Stimulated activated CD4-positive, alpha-beta T cell treated with anti-CD3 and anti-CD28 coated beads, Interleukin-2, amount 100 ng/mL, for 48 hours (primary cell): Measurements from ENCODE around the gene BCDIN3D.
"Not testable (repeated sequence)": the region's sequence is repeated elsewhere in the genome, so short reads cannot be mapped to it uniquely, and the experiment has no call there.

Experiments used
- DNase-seq, 2 donors: peaks; one replicate each; pipeline ENCODE4 v3.0.0-alpha.2; 2020

The BCDIN3D gene

GRCh38 chr12:49855890-49856289 is 13.0 kb upstream of the BCDIN3D start:
- not testable (repeated sequence) for DNase-seq

DNA sequence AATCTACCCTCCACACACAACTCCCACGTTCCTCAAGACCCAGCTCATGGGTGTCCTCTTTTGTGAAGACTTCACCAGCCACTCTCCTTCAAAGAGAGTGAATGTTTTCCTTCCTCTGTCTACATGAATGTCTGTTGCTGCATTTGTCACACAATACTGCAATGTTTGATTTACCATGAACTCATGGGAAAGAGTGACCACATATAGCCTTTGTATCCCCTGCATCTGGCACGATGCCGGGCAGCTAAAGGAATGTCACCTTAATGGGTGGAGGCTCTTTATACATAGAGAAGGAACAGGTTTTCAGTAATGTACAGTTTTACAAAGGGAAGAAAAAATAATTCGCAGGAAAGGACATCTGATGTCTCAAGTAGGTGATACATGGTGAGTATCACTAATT is 12.1 kb upstream of the BCDIN3D start:
- DNase-seq, result no peak

DNA sequence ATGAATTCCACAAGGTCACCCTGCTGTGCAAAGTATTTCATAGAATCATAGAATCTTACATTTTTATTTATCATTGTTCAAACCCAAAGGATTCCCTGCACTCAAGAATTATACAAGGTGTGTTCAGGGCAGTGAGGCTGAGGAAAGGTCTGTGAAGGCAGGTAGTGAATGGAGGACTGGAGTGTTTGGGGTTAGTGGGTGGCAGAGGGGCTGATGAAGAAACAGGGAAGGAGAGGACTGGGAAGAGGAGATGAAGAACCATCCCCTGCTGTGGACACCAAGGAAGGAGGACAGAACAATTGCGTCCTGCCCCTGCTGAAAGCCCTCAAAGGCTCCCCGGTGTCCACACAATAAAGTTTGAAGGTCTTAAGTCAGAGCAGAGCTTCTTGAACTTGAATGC is 10.8 kb upstream of the BCDIN3D start:
- no peak for DNase-seq

GRCh38 chr12:49847161-49847560 is 4.3 kb upstream of the BCDIN3D start:
- no peak for DNase-seq

DNA sequence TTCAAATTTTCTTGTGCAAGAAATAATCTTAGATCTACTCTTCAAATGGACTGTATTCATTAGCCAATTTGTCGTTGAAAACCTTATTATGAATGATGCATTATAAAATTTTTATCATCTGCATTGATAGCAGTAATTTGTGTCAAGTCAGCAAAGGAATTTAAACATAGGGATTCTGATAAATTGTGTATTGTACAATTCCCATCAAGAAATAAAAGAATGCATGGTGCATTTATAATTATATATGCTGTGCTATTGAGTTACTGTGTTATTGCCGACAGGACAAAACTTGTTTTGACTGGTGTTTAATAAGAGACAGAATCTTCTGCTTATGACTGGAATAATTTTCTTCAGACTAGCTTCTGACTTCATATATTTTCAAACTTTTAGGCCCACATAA is 3.1 kb upstream of the BCDIN3D start:
- no peak for DNase-seq

DNA sequence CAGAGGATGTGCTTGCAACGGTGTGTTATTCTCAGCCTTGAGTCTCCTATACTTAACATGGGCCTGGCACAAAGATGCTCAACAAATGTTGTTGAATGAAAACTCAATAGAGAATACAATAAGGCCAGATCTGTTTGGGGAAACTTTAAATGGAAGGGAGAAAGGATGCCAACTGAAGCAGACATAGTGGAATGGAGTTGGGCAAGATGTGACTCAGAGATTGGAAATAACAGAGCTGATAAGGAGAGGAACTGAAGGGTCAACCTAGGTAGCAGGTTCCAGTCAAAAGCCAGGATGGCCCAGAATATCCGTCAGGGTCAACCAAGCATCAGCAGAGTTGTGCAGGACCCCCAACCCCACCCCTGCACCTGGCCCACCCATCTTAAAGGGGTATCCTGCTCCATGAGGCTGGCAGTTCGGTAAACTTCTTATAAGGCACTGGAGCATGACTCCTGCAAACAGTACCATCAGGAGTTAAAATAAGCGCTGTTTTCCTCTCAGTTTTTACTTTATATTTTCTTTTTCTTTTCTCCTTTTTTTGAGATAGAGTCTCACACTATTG is 1.1 kb upstream of the BCDIN3D start:
- DNase-seq, result no peak

GRCh38 chr12:49843411-49843810 is 505 bp upstream of the BCDIN3D start:
- DNase-seq, result no peak

GRCh38 chr12:49838973-49839633 is 3.8 kb downstream of the BCDIN3D start:
- DNase-seq, result no peak

GRCh38 chr12:49832836-49833421 is 10.0 kb downstream of the BCDIN3D start:
- no peak for DNase-seq

DNA sequence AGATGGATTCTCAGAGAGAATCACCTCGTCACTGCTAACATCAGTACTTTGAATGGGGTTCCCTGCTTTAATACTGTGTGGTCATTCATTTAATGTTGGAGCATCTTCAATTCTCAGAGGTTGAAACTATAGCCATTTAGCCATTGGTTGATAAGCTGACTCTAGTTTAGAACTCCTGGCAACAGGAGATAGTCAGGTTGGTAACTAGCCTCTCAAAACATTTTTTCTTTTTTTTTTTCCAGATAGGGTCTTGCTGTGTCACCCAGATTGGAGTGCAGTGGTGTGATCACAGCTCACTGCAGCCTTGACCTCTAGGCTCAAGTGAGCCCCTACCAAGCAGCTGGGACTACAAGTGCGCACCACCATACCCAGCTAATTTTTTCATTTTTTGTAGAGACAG is 11.2 kb downstream of the BCDIN3D start:
- DNase-seq, result no peak

DNA sequence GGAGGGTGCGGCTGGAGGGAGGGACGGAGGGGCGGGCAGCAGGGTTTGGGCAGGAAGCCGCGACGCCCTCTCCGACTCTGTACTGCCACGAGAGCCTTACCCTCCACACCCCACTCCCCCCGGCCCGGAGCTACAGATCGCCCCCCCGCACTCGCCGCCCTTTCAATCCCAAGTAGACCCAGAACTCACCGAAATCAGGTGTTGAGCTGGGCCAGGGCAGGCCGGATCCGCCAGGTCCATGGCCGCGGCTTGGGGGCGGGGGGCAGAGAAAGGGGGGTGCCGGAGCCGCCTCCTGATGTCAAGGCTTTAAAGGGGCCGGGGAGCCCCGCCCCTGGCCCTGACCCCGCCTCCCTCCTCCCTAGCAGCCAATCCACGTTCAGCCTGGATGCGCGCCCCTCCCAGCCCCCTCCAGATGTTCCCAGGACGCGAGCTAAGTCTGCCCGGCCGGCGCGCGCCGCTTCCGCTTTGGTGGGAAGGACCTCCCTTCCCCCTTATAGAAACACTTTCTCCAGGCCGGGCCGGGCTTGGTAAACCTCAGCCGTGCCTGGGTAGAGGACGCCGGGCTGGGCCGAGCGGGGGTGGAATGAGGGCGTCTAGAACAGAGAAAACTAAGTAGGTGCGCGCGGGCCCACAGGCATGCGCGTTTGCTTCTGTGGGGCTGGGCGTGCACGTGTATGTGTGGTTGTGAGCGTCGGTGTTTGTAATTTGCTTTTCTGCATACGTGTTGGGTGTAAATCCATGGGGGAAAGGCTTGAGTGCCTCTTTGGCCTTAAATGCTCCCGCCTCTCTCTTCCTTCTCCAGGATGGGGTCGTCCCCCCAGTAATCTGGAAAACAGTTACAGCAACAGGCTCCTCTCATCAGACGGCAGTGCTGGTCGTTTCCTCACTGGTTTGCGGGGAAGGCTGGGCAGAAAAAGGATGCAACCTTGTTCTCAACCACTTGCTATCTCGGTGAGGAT is 14.5 kb downstream of the BCDIN3D start, which contains the start of gene NCKAP5L:
NCKAP5L (minus strand) TSS at position 281 of the 959 bp plus-strand sequence. CDS start 24,369 bp downstream, outside the sequence.
- peak; percentile 89 to 91 for DNase-seq

GRCh38 chr12:49827401-49828099 is 15.4 kb downstream of the BCDIN3D start:
- DNase-seq, result peak; percentile 19 to 27

DNA sequence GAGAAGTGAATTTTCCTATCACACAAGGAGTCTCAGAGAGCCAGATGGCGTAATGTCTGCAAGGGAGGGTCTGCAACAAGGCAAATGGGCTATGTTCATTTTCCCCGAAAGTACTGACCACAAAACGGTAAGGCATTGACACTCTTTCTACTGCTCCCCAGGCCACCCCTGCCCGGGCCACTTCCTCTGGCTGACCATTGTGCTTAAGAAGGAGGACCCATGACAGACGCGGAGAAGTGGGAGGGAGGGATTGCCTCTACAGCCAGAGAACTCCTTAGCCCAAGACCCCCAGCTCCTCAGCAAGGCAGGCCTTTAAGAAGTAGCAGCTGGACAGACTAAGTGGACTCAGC is 15.9 kb downstream of the BCDIN3D start:
- no peak for DNase-seq

GRCh38 chr12:49825971-49826421 is 16.9 kb downstream of the BCDIN3D start:
- no peak for DNase-seq

DNA sequence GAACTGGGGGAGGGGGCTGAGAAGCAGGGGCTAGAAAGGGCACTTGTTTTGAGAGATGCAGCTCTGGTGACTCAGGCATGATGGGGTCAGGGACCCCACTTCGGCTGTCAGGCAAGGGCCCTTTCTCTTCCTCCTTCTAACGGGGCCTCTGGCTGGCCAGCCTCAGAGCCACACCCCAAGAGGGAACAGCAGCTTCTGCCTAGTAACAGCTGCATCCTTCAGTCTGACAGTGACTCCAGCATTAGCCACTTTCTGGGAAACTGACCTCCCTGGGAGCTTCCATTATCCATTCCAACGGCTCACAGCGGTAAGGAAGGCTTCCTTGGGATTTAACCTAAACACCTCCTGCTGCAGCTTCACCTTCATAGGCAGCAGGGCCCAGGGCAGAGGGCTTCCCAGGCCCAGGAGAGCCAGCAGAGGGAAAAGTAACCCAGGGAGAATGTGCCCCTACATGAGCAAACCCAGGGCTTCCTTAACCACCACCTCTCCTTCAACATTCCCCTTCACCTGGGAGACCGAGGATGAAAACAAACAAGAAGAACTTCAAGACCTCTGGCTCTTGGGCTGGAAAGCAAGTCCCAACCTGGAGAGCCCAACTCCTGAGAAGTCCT is 17.4 kb downstream of the BCDIN3D start:
- DNase-seq, result no peak

DNA sequence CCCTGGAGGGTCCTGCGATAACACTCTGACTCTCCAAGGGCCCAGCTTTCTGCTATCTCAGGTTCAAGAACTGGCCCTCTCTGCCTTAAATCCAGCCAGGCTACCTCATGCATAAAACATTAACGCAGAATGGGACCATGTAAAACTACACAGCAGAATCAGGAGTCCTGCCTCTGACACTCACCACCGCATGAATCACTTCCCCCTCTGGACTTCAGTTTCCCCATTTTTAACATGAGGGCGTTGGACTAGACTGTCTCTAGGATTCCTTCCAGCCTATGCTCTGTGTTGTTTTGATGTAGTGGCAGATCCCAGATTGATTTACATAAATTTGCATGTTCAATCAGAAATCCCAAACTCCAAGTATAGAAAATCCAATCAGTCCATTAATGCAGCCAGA is 18.0 kb downstream of the BCDIN3D start:
- DNase-seq, result no peak

- no peak for DNase-seq
Observed at GRCh38 chr12:49824416-49824815, 18.5 kb downstream of the BCDIN3D start.

GRCh38 chr12:49823951-49824350 is 19.0 kb downstream of the BCDIN3D start:
- DNase-seq, result no peak

- DNase-seq, result no peak
Observed at GRCh38 chr12:49823350-49823749, 19.6 kb downstream of the BCDIN3D start.

- no peak for DNase-seq
Observed at GRCh38 chr12:49821373-49822287, 21.3 kb downstream of the BCDIN3D start.

- no peak for DNase-seq
Observed at GRCh38 chr12:49819786-49820185, 23.1 kb downstream of the BCDIN3D start.
